SK-MEL-5 (cell line): ENCODE data around the gene PPM1A. TPM values are rescaled to one million over a fixed set of nuclear protein-coding genes. Genes with fewer than 3 reads are reported as not detected.

Source experiments
- DNase-seq: peaks from one replicate; pipeline ENCODE4 v3.0.0-alpha.2; 2016; ENCODE audit warnings: low read depth, low spot score
- in situ Hi-C: cut with HindIII; loops from 2 replicates; pipeline ENCODE4 v1.10.0; 2016; ENCODE audit warnings: low sequenced_read_pairs, high pct_unique_total_duplicates, low pct_unique_long_range_greater_than_20kb
- polyA plus RNA-seq, 2 experiments: library from polyadenylated mRNA; depleted of rRNA; stranded (reverse); fragments of >200 nt; gene quantifications; 2 replicates each; pipeline ENCODE4 v1.2.3, GENCODE V29; 2015
- total RNA-seq: library from RNA; depleted of rRNA; stranded (reverse); fragments of >200 nt; shearing (Covaris generic); gene quantifications from 2 replicates; pipeline ENCODE4 v1.2.3, GENCODE V29; 2014; rRNA removed

Gene PPM1A
- total RNA-seq, result 20.5 and 22.7 TPM in 2 replicates
- 16.7 and 24.0 TPM in 2 replicates for polyA plus RNA-seq (2015; cell fraction: cytosol; rRNA removed)
- 46.6 and 67.3 TPM in 2 replicates for polyA plus RNA-seq (2015; cell fraction: nucleus; rRNA removed)

- peak; percentile 93 for DNase-seq
- in situ Hi-C loops, result no loop called here
Observed at GRCh38 chr14:60248697-60249318, at the start of gene PPM1A. Gene PPM1A (plus strand): TSS chr14:60249221. CDS start chr14:60282704, 33,483 bp downstream.

GRCh38 chr14:60199321-60199720 lies 49.7 kb upstream of the PPM1A start:
- no peak for DNase-seq
- in situ Hi-C loops, result no loop called here

GRCh38 chr14:60204104-60204842 lies 44.7 kb upstream of the PPM1A start:
- in situ Hi-C loops, result no loop called here
- no peak for DNase-seq

- in situ Hi-C loops, result no loop called here
- no peak for DNase-seq
Observed at GRCh38 chr14:60204843-60205774, 43.9 kb upstream of the PPM1A start.

- in situ Hi-C loops, result no loop called here
- DNase-seq, result no peak
Observed at GRCh38 chr14:60206249-60206670, 42.8 kb upstream of the PPM1A start.

GRCh38 chr14:60206837-60207533 lies 42.0 kb upstream of the PPM1A start:
- in situ Hi-C loops, result no loop called here
- no peak for DNase-seq

- in situ Hi-C loops, result no loop called here
- no peak for DNase-seq
Observed at GRCh38 chr14:60210703-60211102, 38.3 kb upstream of the PPM1A start.

- in situ Hi-C loops, result no loop called here
- no peak for DNase-seq
Observed at GRCh38 chr14:60211153-60211552, 37.9 kb upstream of the PPM1A start.

GRCh38 chr14:60212503-60213371 lies 36.3 kb upstream of the PPM1A start:
- in situ Hi-C loops, result no loop called here
- no peak for DNase-seq

- no peak for DNase-seq
- in situ Hi-C loops, result no loop called here
Observed at GRCh38 chr14:60214003-60214402, 35.0 kb upstream of the PPM1A start.

GRCh38 chr14:60214415-60215126 lies 34.5 kb upstream of the PPM1A start:
- in situ Hi-C loops, result no loop called here
- DNase-seq, result no peak

- no peak for DNase-seq
- in situ Hi-C loops, result no loop called here
Observed at GRCh38 chr14:60215127-60215444, 33.9 kb upstream of the PPM1A start.

GRCh38 chr14:60215520-60216420 lies 33.3 kb upstream of the PPM1A start:
- DNase-seq, result no peak
- in situ Hi-C loops, result no loop called here

GRCh38 chr14:60217713-60218112 lies 31.3 kb upstream of the PPM1A start:
- in situ Hi-C loops, result no loop called here
- no peak for DNase-seq

- no peak for DNase-seq
- in situ Hi-C loops, result no loop called here
Observed at GRCh38 chr14:60220084-60220483, 28.9 kb upstream of the PPM1A start.
